HG02840 (cell line): ENCODE data around the gene CCL13.

Experiments
- ATAC-seq: cut with Tn5 transposase; IDR thresholded peaks from one replicate; pipeline ENCODE4 v1.9.1; 2021; ENCODE audit warnings: mild to moderate bottlenecking, moderate library complexity, moderate number of reproducible peaks; ENCODE audit not compliant: unreplicated experiment, low FRiP score

Gene CCL13

GRCh38 chr17:34382621-34383124 lies 26.4 kb downstream of the CCL13 start:
- ATAC-seq: no peak

GRCh38 chr17:34383216-34383615 lies 26.9 kb downstream of the CCL13 start:
- no peak for ATAC-seq

- ATAC-seq: no peak
Observed at GRCh38 chr17:34384271-34384670, 28.0 kb downstream of the CCL13 start.

GRCh38 chr17:34384822-34385605 lies 28.7 kb downstream of the CCL13 start:
- ATAC-seq: no peak

- ATAC-seq: no peak
Observed at GRCh38 chr17:34386343-34386696, 30.0 kb downstream of the CCL13 start.

GRCh38 chr17:34386697-34387550 lies 30.6 kb downstream of the CCL13 start:
- ATAC-seq: no peak

DNA sequence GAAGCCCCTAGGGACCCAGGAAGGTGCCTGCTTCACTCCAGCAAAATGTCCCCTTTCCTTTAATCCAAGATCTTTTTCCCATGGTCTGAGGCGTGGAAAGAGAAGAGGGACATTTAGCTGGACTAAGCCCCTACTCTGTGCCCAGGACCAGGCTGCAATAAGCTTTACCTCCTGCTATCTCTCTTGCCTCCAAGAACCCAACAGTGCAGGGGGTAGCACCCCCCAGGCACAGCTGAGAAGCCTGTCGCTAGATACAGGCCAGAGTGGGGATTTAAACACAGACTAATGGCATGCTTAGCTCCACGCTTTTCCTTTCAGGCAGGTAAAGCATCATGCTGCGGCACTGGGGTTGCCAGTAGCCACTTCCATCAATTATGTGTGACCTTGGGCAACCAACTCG lies 31.3 kb downstream of the CCL13 start:
- ATAC-seq: no peak

GRCh38 chr17:34389126-34389750 lies 33.0 kb downstream of the CCL13 start:
- ATAC-seq: no peak

GRCh38 chr17:34390649-34391048 lies 34.4 kb downstream of the CCL13 start:
- ATAC-seq: no peak

GRCh38 chr17:34391241-34391640 lies 35.0 kb downstream of the CCL13 start:
- ATAC-seq: no peak

DNA sequence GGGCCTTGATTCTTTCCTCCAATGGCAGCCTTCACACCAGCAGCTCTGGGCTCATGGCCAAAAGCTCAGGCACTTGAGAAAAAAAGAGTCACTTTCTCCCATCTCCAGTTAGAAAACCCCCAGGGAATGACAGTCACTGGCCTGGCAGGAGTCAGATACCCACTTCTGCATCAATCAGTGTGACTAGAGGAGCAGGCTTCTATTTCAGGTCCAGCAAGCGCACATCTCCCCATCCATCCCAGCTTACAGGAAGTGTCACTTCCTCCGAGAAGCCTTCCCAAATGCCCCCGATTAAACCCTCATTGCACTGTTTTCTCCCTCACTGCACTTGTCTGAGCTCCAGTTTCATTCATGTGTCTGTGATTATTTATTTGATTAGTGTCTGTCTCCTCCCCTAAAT lies 37.1 kb downstream of the CCL13 start:
- ATAC-seq: no peak

GRCh38 chr17:34397265-34397664 lies 41.0 kb downstream of the CCL13 start:
- no peak for ATAC-seq

DNA sequence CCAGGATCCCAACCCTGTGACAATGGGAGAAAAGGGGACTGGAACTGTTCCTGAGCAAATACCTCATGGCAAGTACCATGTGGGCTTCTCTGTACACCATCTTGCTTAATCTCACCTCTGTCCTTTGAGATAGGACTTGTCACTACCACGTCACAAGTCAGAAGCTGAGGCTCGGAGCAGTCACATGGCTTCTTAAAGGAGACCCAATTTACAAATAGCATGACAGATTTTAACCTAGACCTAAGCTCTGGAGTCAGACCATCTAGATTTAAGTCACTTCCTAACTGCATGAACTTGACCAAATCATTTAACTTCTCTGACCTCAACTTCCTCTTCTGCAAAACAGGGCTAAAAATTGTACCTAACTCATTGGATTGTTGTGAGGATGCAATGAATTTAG lies 42.7 kb downstream of the CCL13 start:
- ATAC-seq: no peak

DNA sequence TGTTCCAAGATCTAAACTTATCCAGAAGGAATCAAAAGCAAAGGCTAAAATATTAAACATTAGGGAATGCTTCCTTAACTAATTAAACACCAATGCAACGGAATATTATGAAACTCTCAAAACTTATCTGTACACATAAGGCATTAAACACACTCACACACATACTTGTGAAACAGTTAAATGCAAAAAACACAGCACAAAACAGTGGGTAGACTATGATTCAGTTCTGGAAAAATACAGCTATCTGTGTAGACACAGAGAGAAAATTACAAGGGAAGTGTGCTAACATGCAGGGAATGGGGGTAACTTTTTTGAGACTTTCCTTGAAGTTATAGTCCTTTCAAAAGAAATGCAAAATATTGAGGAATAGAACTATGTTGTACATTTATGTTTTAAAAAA lies 43.4 kb downstream of the CCL13 start:
- no peak for ATAC-seq

- no peak for ATAC-seq
Observed at GRCh38 chr17:34400301-34400931, 44.1 kb downstream of the CCL13 start.

DNA sequence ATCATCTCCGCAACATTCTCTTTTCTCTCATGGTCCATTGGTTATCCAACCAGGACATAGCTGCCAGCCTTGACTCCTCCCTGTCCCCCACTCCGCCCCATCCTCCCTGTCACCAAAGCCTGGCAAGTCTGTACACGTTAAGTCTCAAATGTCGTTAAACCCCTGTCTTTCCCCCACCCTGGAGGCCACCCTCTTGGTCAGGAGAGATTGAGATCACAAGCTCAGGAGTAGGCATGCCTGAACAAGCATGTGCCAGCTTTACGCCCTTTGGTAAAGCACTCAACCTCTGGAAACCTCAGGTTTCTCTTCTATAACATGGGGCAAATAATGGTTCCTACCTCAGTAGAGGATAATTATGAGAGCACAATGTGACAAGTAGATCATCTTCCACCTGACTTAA lies 44.9 kb downstream of the CCL13 start:
- no peak for ATAC-seq

DNA sequence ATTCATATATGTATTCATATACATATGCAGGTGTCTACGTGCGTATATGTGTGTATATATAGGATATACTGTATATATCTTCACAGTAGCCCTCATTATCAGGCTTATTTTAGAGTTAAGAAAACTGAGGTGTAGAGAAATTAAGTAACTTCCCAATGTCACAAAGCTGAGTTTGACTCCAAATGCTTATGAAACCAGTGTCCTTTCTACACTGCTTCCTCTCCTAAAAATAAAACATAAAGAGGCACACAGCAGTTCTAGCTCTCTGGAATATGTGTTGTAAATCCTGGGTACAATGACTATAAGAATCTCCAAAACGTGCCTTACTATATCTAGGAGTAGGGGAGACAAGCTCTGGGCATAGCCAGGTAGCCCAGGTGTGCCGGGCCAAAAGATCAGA lies 46.7 kb downstream of the CCL13 start:
- no peak for ATAC-seq

GRCh38 chr17:34406226-34406625 lies 49.9 kb downstream of the CCL13 start:
- no peak for ATAC-seq
